Fibroblast of pulmonary artery (primary cell): ENCODE measurements around the gene B3GLCT.

Experiments used
- DNase-seq: peaks from one replicate; pipeline ENCODE4 v3.0.0-alpha.2; 2010; ENCODE audit warnings: low read depth
- H3K4me3 ChIP-seq: replicated peaks from 2 replicates; pipeline ENCODE4 v1.5.1; 2011; ENCODE audit warnings: low read depth, mild to moderate bottlenecking, control low read depth, low read length, moderate library complexity
- TF ChIP-seq, protein P1 (sequence below): IDR thresholded peaks from 2 replicates; pipeline ENCODE4 v1.5.1; 2011; ENCODE audit warnings: mild to moderate bottlenecking, control low read depth, low read length, inconsistent platforms; ENCODE audit errors: missing control alignments

B3GLCT gene

GRCh38 chr13:31322702-31323405, 123.1 kb downstream of the B3GLCT start:
- no peak for DNase-seq
- TF ChIP-seq, protein P1, sequence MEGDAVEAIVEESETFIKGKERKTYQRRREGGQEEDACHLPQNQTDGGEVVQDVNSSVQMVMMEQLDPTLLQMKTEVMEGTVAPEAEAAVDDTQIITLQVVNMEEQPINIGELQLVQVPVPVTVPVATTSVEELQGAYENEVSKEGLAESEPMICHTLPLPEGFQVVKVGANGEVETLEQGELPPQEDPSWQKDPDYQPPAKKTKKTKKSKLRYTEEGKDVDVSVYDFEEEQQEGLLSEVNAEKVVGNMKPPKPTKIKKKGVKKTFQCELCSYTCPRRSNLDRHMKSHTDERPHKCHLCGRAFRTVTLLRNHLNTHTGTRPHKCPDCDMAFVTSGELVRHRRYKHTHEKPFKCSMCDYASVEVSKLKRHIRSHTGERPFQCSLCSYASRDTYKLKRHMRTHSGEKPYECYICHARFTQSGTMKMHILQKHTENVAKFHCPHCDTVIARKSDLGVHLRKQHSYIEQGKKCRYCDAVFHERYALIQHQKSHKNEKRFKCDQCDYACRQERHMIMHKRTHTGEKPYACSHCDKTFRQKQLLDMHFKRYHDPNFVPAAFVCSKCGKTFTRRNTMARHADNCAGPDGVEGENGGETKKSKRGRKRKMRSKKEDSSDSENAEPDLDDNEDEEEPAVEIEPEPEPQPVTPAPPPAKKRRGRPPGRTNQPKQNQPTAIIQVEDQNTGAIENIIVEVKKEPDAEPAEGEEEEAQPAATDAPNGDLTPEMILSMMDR: no peak
- no peak overlapping the region for H3K4me3 ChIP-seq

- no peak overlapping the region for H3K4me3 ChIP-seq
- TF ChIP-seq, protein P1: no peak
Measured at GRCh38 chr13:31327182-31327860, 127.5 kb downstream of the B3GLCT start.

DNA sequence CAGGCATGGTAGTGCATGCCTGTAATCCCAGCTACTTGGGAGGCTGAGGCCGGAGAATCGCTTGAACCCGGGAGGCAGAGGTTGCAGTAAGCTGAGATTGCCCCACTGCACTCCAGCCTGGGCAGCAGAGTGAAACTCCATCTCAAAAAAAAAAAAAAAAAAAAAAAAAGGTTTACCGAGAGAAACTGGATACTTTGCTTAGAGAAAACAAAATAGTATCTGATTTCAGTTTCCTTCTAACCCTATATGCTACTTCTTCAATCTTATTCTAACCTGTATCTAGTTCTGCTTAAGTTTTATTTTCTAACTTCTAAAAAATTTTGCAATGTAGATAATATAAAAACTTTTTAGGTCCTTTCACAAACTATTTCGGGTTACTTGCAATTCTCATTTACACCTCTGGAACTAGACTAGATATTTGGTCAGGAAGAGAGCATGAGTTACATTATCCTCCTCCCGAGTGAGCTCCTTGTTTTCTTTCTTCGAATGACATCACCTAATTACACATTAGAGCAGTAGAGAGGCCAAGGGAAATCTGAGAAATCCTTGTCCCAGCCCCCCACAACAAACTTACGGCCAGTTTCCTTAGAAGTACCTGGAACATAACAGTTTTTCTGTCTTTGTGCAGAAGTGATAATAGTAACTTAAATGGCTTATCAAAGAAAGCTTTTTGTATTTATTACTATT, 128.9 kb downstream of the B3GLCT start:
- DNase-seq: peak; percentile 3
- no peak overlapping the region for H3K4me3 ChIP-seq
- TF ChIP-seq, protein P1: no peak

More at GRCh38 chr13:31327182-31327860, 127.5 kb downstream of the B3GLCT start:
- no peak for DNase-seq

- DNase-seq: no peak
- TF ChIP-seq, protein P1: no peak
- H3K4me3 ChIP-seq: no peak overlapping the region
Measured at GRCh38 chr13:31330236-31330635, 130.5 kb downstream of the B3GLCT start.

- TF ChIP-seq, protein P1: no peak
- no peak overlapping the region for H3K4me3 ChIP-seq
- no peak for DNase-seq
Measured at GRCh38 chr13:31331068-31331467, 131.3 kb downstream of the B3GLCT start.

GRCh38 chr13:31334547-31334946, 134.8 kb downstream of the B3GLCT start:
- no peak overlapping the region for H3K4me3 ChIP-seq
- TF ChIP-seq, protein P1: no peak
- DNase-seq: no peak
